ENCODE results near the gene RIPK3. TPM values are rescaled to one million over a fixed set of nuclear protein-coding genes. Genes with fewer than 3 reads are reported as not detected.

RIPK3 gene
- total RNA-seq, 2 experiments from 2014 or later, result 8.1 to 14.5 TPM

DNA sequence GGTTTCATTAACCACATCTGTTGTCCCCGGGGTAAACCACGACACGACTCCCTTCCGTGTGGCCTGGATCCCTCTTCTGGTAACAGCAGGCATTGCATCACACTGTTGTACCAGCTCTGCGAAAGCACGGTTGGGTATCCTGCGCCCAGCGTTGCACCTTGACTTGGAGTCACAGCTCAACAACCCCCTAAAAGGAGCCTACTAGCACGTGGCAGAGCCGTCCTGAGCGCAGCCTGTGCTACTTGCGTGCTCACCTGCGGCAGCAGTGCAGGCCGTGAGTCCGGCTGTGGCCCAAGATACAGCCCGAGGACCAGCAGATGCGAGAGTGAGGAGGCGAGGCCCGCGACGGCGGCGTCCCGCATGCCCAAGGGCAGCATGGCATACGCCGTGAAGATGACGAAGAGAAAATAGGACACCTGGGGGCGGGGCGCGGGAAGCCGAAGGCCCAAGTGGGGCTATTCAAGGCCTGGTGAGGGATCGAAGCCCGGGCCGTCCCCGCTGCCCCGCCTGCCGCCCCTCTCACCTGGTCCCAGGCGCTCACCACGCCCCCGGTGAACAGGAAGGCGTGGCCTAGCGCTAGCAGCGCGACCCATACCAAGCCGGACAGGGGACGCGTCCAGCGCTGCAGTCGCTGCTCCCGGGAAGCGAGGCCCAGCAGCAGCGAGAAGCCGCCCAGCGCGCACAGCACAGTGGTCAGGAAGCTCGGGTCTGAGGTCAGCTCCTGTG, 7.4 kb downstream of the RIPK3 start:
- Histone ChIP-seq H3K79me2 (ENCODE audit: insufficient read depth, low read depth, low read length) (no peaks in the 10 kb centered on the region), H3K27ac (ENCODE audit: low read depth, low read length, poor library complexity, severe bottlenecking) (no peak overlapping the region), H3K9me2 (ENCODE audit: insufficient read depth, low read length) (no peaks in the 10 kb centered on the region), H3K4me3 (ENCODE audit: low read depth, low read length, poor library complexity, severe bottlenecking) (peak overlapping the region; percentile 26), H3K4me2 (ENCODE audit: low read length) (peak overlapping the region; percentile 70), H3K4me1 (ENCODE audit: insufficient read depth, low read length, poor library complexity, severe bottlenecking) (peaks cover 26% of the 10 kb centered on the region), H2AFZ (ENCODE audit: low read length) (peak overlapping the region; percentile 65; the same call in 1 of the 2 replicates), H3K9me3 (ENCODE audit: low read length) (no peaks in the 10 kb centered on the region), H3K36me3 (ENCODE audit: insufficient read depth, low read length) (no peaks in the 10 kb centered on the region), H4K20me1 (ENCODE audit: insufficient read depth, low read length) (no peaks in the 10 kb centered on the region)
- DNase-seq (ENCODE audit: low spot score), result peak; percentile 92
- no peak for TF ChIP-seq EZH2phosphoT487 (IDR thresholded peaks at IDR 0.05; ENCODE audit: borderline replicate concordance, low read depth, low read length)
- TF ChIP-seq, protein P1, sequence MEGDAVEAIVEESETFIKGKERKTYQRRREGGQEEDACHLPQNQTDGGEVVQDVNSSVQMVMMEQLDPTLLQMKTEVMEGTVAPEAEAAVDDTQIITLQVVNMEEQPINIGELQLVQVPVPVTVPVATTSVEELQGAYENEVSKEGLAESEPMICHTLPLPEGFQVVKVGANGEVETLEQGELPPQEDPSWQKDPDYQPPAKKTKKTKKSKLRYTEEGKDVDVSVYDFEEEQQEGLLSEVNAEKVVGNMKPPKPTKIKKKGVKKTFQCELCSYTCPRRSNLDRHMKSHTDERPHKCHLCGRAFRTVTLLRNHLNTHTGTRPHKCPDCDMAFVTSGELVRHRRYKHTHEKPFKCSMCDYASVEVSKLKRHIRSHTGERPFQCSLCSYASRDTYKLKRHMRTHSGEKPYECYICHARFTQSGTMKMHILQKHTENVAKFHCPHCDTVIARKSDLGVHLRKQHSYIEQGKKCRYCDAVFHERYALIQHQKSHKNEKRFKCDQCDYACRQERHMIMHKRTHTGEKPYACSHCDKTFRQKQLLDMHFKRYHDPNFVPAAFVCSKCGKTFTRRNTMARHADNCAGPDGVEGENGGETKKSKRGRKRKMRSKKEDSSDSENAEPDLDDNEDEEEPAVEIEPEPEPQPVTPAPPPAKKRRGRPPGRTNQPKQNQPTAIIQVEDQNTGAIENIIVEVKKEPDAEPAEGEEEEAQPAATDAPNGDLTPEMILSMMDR (conservative IDR thresholded peaks at IDR 0.05; ENCODE audit: low read length), result peak; percentile 84
- CTCF ChIA-PET (ENCODE audit: unreplicated experiment), result interaction anchor here (0.6 to 3.0 kb wide), 4 partner anchors 32 to 109 kb away, joined by 3 to 26 read pairs (median 11); partner anchors contain the start of gene KHNYN
- POLR2A ChIA-PET, result interaction anchor here (0.5 to 1.4 kb wide), 6 partner anchors 23 to 105 kb away, joined by 3 to 7 read pairs (median 6); partner anchors contain the start of gene KHNYN
- BruUV-seq (replicated peaks), result no TSS peak
- intact Hi-C loops (cut with micrococcal nuclease; ENCODE audit: unreplicated experiment), result loop anchor here (1.0 to 10.0 kb wide), 2 partner anchors 89 to 342 kb away; no protein-coding TSS in a partner anchor

DNA sequence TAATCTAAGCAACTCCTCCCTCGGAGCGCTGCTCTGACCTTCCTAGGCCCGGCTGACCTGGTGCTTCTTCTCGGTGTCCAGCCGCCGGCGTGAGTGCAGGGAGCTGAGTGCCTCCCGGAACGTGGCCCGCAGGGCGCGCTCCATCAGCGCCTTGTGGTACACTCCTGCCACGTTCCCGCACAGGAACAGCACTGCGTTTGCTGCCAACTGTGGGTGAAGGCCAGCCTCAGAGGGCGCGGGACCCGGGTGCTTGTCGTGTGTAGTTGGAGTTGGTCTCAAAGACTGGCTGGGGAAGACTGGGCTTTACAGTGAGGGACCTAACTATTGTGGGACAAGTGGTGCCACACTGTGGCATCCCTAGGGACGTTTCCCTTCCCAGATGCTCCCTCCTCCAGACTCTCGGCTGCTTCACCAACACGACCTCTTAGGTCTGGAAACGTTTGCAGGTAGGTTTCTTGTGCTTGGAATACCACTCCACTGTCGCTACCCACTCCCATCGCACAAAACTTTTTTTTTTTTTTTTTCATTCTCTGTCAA, 8.0 kb downstream of the RIPK3 start:
- peak overlapping the region; percentile 70; the same call in 1 of the 2 replicates for H3K4me2 ChIP-seq (ENCODE audit: low read length)
- peaks cover 30% of the 10 kb centered on the region for H3K4me1 ChIP-seq (ENCODE audit: insufficient read depth, low read length, poor library complexity, severe bottlenecking)
- ChIA-PET CTCF (ENCODE audit: unreplicated experiment) (interaction anchor here (0.6 to 3.0 kb wide), 3 partner anchors 32 to 105 kb away, joined by 3 to 26 read pairs (median 16); partner anchors contain the start of gene KHNYN), POLR2A (interaction anchor here (0.5 to 1.2 kb wide), 3 partner anchors 23 to 57 kb away, joined by 3 to 7 read pairs (median 6); no protein-coding TSS in a partner anchor)
- TF ChIP-seq, protein P1 (conservative IDR thresholded peaks at IDR 0.05; ENCODE audit: low read length), result no peak
- TF ChIP-seq EZH2phosphoT487 (IDR thresholded peaks at IDR 0.05; ENCODE audit: borderline replicate concordance, low read depth, low read length), result no peak
- H3K79me2 ChIP-seq (ENCODE audit: insufficient read depth, low read depth, low read length), result no peaks in the 10 kb centered on the region
- H3K4me3 ChIP-seq (ENCODE audit: low read depth, low read length, poor library complexity, severe bottlenecking), result no peak overlapping the region
- no TSS peak for BruUV-seq (replicated peaks)
- intact Hi-C loops (cut with micrococcal nuclease; ENCODE audit: unreplicated experiment), result loop anchor here (1.0 to 10.0 kb wide), 2 partner anchors 88 to 343 kb away; no protein-coding TSS in a partner anchor
- H3K27ac ChIP-seq (ENCODE audit: low read depth, low read length, poor library complexity, severe bottlenecking), result no peak overlapping the region
- no peaks in the 10 kb centered on the region for H3K36me3 ChIP-seq (ENCODE audit: insufficient read depth, low read length)
- H3K9me3 ChIP-seq (ENCODE audit: low read length), result no peaks in the 10 kb centered on the region
- no peaks in the 10 kb centered on the region for H4K20me1 ChIP-seq (ENCODE audit: insufficient read depth, low read length)
- DNase-seq (ENCODE audit: low spot score), result no peak
- no peaks in the 10 kb centered on the region for H3K9me2 ChIP-seq (ENCODE audit: insufficient read depth, low read length)
- H2AFZ ChIP-seq (ENCODE audit: low read length), result no peak overlapping the region
